GM21515 (cell line): Measurements from ENCODE around the gene IL23R.

Source experiments
- ATAC-seq: cut with Tn5 transposase; IDR thresholded peaks from one replicate; pipeline ENCODE4 v1.9.1; 2021; ENCODE audit not compliant: unreplicated experiment

Gene IL23R

GRCh38 chr1:67228791-67229190, 62.5 kb downstream of the IL23R start:
- no peak for ATAC-seq

GRCh38 chr1:67230539-67230938, 64.3 kb downstream of the IL23R start:
- ATAC-seq, result no peak

GRCh38 chr1:67236277-67236676, 70.0 kb downstream of the IL23R start:
- ATAC-seq, result no peak

GRCh38 chr1:67239738-67240137, 73.5 kb downstream of the IL23R start:
- ATAC-seq, result no peak

GRCh38 chr1:67241200-67241746, 75.0 kb downstream of the IL23R start:
- ATAC-seq, result no peak

- ATAC-seq, result no peak
Measured at GRCh38 chr1:67242016-67242415, 75.8 kb downstream of the IL23R start.

GRCh38 chr1:67250051-67250653, 83.9 kb downstream of the IL23R start:
- no peak for ATAC-seq

GRCh38 chr1:67256291-67257172, 90.3 kb downstream of the IL23R start:
- no peak for ATAC-seq

GRCh38 chr1:67257173-67257535, 90.9 kb downstream of the IL23R start:
- no peak for ATAC-seq

- ATAC-seq, result no peak
Measured at GRCh38 chr1:67261680-67262079, 95.4 kb downstream of the IL23R start.

- ATAC-seq, result no peak
Measured at GRCh38 chr1:67262735-67263134, 96.5 kb downstream of the IL23R start.

GRCh38 chr1:67264152-67264551, 97.9 kb downstream of the IL23R start:
- no peak for ATAC-seq

- no peak for ATAC-seq
Measured at GRCh38 chr1:67264899-67265298, 98.6 kb downstream of the IL23R start.

- no peak for ATAC-seq
Measured at GRCh38 chr1:67269061-67269460, 102.8 kb downstream of the IL23R start.

GRCh38 chr1:67270541-67270940, 104.3 kb downstream of the IL23R start:
- ATAC-seq, result no peak

- ATAC-seq, result no peak
Measured at GRCh38 chr1:67273591-67273990, 107.3 kb downstream of the IL23R start.

- no peak for ATAC-seq
Measured at GRCh38 chr1:67274623-67275325, 108.5 kb downstream of the IL23R start.

GRCh38 chr1:67280696-67281095, 114.4 kb downstream of the IL23R start:
- no peak for ATAC-seq

- no peak for ATAC-seq
Measured at GRCh38 chr1:67281244-67281643, 115.0 kb downstream of the IL23R start.

- no peak for ATAC-seq
Measured at GRCh38 chr1:67285780-67286488, 119.7 kb downstream of the IL23R start.

GRCh38 chr1:67290236-67290635, 124.0 kb downstream of the IL23R start:
- no peak for ATAC-seq
